PC-9 (cell line): ENCODE data around the gene B4GALNT1.

Source experiments
- EZH2 ChIP-seq: fragments of 200-600 bp; sonication (generic); IDR thresholded peaks from 2 replicates; pipeline ENCODE4 v1.8.0; 2017; ENCODE audit warnings: antibody characterized with exemption, low read depth
- TF ChIP-seq, protein P1 (sequence below): fragments of 200-600 bp; sonication (generic); conservative IDR thresholded peaks from 2 replicates; pipeline ENCODE4 v1.6.1; 2017; ENCODE audit warnings: mixed run types, antibody characterized with exemption, mild to moderate bottlenecking, moderate library complexity

DNA sequence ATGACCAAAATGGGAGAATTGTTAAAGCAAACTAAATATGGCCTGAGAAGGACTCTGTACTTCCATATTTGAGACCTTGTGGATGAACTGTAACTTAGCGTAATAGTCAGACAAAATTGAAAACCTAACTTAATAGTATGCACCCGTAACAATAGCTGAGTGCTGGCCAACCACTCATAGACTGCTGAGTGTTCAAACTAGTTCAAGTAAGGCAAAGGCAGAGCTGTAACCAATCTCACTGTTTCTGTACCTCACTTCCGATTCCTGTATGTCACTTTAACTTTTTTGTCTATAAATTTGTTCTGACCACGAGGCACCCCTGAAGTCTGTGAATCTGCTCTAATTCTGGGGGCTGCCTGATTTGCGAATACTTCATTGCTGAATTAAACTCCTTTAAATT lies 33.9 kb upstream of the B4GALNT1 start:
- TF ChIP-seq, protein P1, sequence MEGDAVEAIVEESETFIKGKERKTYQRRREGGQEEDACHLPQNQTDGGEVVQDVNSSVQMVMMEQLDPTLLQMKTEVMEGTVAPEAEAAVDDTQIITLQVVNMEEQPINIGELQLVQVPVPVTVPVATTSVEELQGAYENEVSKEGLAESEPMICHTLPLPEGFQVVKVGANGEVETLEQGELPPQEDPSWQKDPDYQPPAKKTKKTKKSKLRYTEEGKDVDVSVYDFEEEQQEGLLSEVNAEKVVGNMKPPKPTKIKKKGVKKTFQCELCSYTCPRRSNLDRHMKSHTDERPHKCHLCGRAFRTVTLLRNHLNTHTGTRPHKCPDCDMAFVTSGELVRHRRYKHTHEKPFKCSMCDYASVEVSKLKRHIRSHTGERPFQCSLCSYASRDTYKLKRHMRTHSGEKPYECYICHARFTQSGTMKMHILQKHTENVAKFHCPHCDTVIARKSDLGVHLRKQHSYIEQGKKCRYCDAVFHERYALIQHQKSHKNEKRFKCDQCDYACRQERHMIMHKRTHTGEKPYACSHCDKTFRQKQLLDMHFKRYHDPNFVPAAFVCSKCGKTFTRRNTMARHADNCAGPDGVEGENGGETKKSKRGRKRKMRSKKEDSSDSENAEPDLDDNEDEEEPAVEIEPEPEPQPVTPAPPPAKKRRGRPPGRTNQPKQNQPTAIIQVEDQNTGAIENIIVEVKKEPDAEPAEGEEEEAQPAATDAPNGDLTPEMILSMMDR = no peak
- TF ChIP-seq EZH2 = no peak
